ENCODE data around the gene FRAS1.

DNA sequence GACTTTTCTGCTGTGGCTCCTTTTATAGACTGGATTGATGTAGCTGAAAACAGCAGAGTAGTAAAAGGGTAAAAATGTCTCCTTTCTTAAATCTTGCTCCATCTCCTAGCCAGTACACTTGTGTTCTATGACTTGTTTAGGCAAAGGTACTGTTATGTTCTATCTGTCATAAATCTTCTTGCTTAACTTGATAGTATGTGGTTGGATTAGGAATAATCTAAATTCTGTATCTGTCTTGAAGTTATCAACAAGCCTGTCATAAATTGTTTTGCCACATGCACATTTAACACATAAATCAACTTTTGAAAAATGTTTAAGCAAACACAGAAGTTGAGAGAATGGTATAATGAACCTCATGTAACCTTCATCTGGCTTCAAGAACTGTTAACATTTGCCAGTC is 157.0 kb downstream of the FRAS1 start:
- TF ChIP-seq, protein P1, sequence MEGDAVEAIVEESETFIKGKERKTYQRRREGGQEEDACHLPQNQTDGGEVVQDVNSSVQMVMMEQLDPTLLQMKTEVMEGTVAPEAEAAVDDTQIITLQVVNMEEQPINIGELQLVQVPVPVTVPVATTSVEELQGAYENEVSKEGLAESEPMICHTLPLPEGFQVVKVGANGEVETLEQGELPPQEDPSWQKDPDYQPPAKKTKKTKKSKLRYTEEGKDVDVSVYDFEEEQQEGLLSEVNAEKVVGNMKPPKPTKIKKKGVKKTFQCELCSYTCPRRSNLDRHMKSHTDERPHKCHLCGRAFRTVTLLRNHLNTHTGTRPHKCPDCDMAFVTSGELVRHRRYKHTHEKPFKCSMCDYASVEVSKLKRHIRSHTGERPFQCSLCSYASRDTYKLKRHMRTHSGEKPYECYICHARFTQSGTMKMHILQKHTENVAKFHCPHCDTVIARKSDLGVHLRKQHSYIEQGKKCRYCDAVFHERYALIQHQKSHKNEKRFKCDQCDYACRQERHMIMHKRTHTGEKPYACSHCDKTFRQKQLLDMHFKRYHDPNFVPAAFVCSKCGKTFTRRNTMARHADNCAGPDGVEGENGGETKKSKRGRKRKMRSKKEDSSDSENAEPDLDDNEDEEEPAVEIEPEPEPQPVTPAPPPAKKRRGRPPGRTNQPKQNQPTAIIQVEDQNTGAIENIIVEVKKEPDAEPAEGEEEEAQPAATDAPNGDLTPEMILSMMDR (conservative IDR thresholded peaks at IDR 0.05 in 1 of 2, IDR thresholded peaks at IDR 0.05 in 1 of 2; ENCODE audit: low read depth in 1 of 2, low read length in 2 of 2) = no peak
- TF ChIP-seq EZH2 (IDR thresholded peaks at IDR 0.05; ENCODE audit: low read length, missing control alignments) = no peak

All from fibroblast of lung (primary cell).